Activated CD8-positive, alpha-beta memory T cell treated with anti-CD3 and anti-CD28 coated beads, Interleukin-2, amount 50 U/mL, for 24 hours (primary cell): ENCODE results near the gene E2F7.

Source experiments
- DNase-seq: peaks from one replicate; pipeline ENCODE4 v3.0.0-alpha.2; 2020; ENCODE audit errors: extremely low read depth

The E2F7 gene

GRCh38 chr12:77019920-77020319, 45.4 kb downstream of the E2F7 start:
- no peak for DNase-seq

- DNase-seq: no peak
Observed at GRCh38 chr12:77016606-77017005, 48.8 kb downstream of the E2F7 start.

- DNase-seq: no peak
Observed at GRCh38 chr12:77013091-77013490, 52.3 kb downstream of the E2F7 start.

- DNase-seq: peak; percentile 44
Observed at GRCh38 chr12:77010691-77011548, 54.4 kb downstream of the E2F7 start.

- no peak for DNase-seq
Observed at GRCh38 chr12:77007476-77007875, 57.9 kb downstream of the E2F7 start.

GRCh38 chr12:77005611-77006098, 59.7 kb downstream of the E2F7 start:
- DNase-seq: no peak

- DNase-seq: no peak
Observed at GRCh38 chr12:77003914-77004313, 61.5 kb downstream of the E2F7 start.

GRCh38 chr12:77003246-77003645, 62.1 kb downstream of the E2F7 start:
- no peak for DNase-seq

- DNase-seq: no peak
Observed at GRCh38 chr12:77002382-77002781, 63.0 kb downstream of the E2F7 start.

- no peak for DNase-seq
Observed at GRCh38 chr12:77001276-77001675, 64.1 kb downstream of the E2F7 start.

- no peak for DNase-seq
Observed at GRCh38 chr12:76998908-76999556, 66.3 kb downstream of the E2F7 start.

GRCh38 chr12:76998386-76998785, 67.0 kb downstream of the E2F7 start:
- no peak for DNase-seq

GRCh38 chr12:76997011-76997780, 68.2 kb downstream of the E2F7 start:
- no peak for DNase-seq

- DNase-seq: no peak
Observed at GRCh38 chr12:76990716-76991115, 74.7 kb downstream of the E2F7 start.

GRCh38 chr12:76984566-76984965, 80.8 kb downstream of the E2F7 start:
- DNase-seq: no peak

GRCh38 chr12:76983420-76983819, 81.9 kb downstream of the E2F7 start:
- DNase-seq: no peak

- no peak for DNase-seq
Observed at GRCh38 chr12:76980196-76980595, 85.2 kb downstream of the E2F7 start.

GRCh38 chr12:76976777-76977382, 88.5 kb downstream of the E2F7 start:
- DNase-seq: no peak
